Measurements from ENCODE around the gene KY.

DNA sequence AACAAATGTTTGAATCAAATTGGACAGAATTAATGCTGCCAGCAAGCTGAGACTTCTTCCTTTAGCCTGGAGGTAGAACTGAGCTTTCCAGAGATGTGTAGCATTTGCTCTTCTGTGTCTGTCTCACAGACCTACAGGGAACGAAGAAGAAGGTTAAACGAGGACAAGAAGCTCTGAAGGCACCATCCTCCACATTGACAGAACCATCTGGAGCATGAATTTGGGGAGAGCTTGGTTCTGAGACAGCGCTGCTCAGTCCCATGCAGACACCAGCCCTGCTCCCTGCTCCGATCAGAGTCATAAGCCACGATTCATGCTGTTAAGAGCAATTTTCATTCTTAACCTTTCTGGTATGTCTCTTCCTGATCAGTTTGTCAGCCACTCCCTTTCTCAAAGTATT, 7.7 kb upstream of the KY start:
- TF ChIP-seq, protein P1, sequence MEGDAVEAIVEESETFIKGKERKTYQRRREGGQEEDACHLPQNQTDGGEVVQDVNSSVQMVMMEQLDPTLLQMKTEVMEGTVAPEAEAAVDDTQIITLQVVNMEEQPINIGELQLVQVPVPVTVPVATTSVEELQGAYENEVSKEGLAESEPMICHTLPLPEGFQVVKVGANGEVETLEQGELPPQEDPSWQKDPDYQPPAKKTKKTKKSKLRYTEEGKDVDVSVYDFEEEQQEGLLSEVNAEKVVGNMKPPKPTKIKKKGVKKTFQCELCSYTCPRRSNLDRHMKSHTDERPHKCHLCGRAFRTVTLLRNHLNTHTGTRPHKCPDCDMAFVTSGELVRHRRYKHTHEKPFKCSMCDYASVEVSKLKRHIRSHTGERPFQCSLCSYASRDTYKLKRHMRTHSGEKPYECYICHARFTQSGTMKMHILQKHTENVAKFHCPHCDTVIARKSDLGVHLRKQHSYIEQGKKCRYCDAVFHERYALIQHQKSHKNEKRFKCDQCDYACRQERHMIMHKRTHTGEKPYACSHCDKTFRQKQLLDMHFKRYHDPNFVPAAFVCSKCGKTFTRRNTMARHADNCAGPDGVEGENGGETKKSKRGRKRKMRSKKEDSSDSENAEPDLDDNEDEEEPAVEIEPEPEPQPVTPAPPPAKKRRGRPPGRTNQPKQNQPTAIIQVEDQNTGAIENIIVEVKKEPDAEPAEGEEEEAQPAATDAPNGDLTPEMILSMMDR (optimal IDR thresholded peaks at IDR 0.05 in 1 of 3, IDR thresholded peaks at IDR 0.05 in 1 of 3, conservative IDR thresholded peaks at IDR 0.05 in 1 of 3; ENCODE audit: extremely low read depth in 1 of 3, insufficient read depth in 2 of 3, low read length in 3 of 3), result no peak
- TF ChIP-seq EZH2 (IDR thresholded peaks at IDR 0.05; ENCODE audit: low read length), result no peak

All from keratinocyte (primary cell).